ENCODE results near the gene HUWE1.
A peak's percentile ranks its signal among the peaks of the same experiment; 100 is the strongest.

The HUWE1 gene

DNA sequence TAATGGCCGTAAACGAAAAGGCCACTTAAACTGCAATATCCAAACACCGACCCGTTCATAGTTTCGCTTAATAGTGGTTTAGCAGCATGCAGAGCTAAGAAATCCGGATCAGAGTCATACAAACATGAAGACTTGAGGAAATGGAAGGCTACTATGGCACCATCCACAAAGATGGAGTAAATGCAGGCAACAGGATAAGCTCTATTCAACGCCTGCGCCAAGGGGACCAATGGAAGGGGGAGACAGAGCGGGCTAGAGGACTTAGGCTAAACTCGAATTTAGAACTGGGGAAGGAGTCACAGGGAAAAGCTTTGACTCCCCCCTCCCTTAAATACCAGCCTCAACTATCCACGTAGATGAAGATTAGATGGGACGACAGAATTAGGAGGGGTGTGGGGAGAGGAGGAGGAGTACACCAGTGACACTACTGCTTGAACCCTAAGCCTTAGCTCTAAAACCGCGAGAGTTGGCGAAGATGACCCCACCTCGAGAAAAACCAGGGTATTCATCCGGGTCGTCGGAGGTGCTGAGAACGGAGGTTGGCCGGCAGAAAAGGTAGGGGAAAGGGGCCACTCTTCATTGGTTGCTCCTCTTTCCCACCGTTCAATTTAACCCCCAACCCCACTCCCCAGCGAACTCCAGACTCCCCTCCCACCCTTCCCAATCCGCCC, 3.5 kb downstream of the HUWE1 start:
- Histone ChIP-seq H3K4me1 (ENCODE audit: control insufficient read depth, insufficient read depth, low read length) (peaks cover 3% of the 10 kb centered on the region), H3K27me3 (ENCODE audit: control insufficient read depth, insufficient read depth, low read length) (peaks cover 6% of the 10 kb centered on the region), H3K36me3 (ENCODE audit: control insufficient read depth, insufficient read depth, low read length) (no peaks in the 10 kb centered on the region), H3K27ac (ENCODE audit: low read depth, low read length) (peak overlapping the region; percentile 93), H3K4me3 (ENCODE audit: low read length) (peak overlapping the region; percentile 90), H3K9ac (ENCODE audit: low read length) (peak overlapping the region; percentile 73)

- H3K9ac ChIP-seq (ENCODE audit: low read length): no peak overlapping the region
- H3K27me3 ChIP-seq (ENCODE audit: control insufficient read depth, insufficient read depth, low read length): peaks cover 6% of the 10 kb centered on the region
- H3K4me1 ChIP-seq (ENCODE audit: control insufficient read depth, insufficient read depth, low read length): peaks cover 3% of the 10 kb centered on the region
- H3K36me3 ChIP-seq (ENCODE audit: control insufficient read depth, insufficient read depth, low read length): no peaks in the 10 kb centered on the region
- H3K4me3 ChIP-seq (ENCODE audit: low read length): no peak overlapping the region
- no peak overlapping the region for H3K27ac ChIP-seq (ENCODE audit: low read depth, low read length)
Measured at GRCh38 chrX:53681661-53682060, 4.9 kb downstream of the HUWE1 start.

GRCh38 chrX:53678667-53679066, 7.9 kb downstream of the HUWE1 start:
- H3K4me3 ChIP-seq (ENCODE audit: low read length): no peak overlapping the region
- no peaks in the 10 kb centered on the region for H3K36me3 ChIP-seq (ENCODE audit: control insufficient read depth, insufficient read depth, low read length)
- no peak overlapping the region for H3K27ac ChIP-seq (ENCODE audit: low read depth, low read length)
- peaks cover 4% of the 10 kb centered on the region for H3K27me3 ChIP-seq (ENCODE audit: control insufficient read depth, insufficient read depth, low read length)
- peaks cover 3% of the 10 kb centered on the region for H3K4me1 ChIP-seq (ENCODE audit: control insufficient read depth, insufficient read depth, low read length)
- H3K9ac ChIP-seq (ENCODE audit: low read length): no peak overlapping the region

- Histone ChIP-seq H3K4me1 (ENCODE audit: control insufficient read depth, insufficient read depth, low read length) (no peaks in the 10 kb centered on the region), H3K27ac (ENCODE audit: low read depth, low read length) (no peak overlapping the region), H3K4me3 (ENCODE audit: low read length) (no peak overlapping the region), H3K9ac (ENCODE audit: low read length) (no peak overlapping the region), H3K27me3 (ENCODE audit: control insufficient read depth, insufficient read depth, low read length) (no peaks in the 10 kb centered on the region), H3K36me3 (ENCODE audit: control insufficient read depth, insufficient read depth, low read length) (no peaks in the 10 kb centered on the region)
Measured at GRCh38 chrX:53677286-53677685, 9.2 kb downstream of the HUWE1 start.

DNA sequence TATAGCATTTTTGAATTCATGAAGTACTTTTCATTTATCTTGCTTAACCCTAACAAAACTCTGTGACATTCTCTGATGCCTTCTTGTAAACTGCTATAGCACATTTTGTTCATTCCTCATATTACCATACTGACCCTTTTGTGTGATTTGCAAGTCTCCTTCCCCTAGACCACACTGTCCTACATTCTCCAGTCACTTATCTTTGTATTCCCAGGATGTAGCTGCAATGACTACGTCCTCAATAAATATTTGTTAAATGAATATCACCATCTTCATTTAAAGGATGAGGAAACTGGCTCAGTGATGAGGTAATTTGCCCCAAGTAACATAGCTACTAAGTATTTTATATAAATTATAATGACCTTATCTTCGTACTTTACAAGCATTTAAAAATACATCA, 11.9 kb downstream of the HUWE1 start:
- H3K27me3 ChIP-seq (ENCODE audit: control insufficient read depth, insufficient read depth, low read length): no peaks in the 10 kb centered on the region
- H3K9ac ChIP-seq (ENCODE audit: low read length): no peak overlapping the region
- H3K36me3 ChIP-seq (ENCODE audit: control insufficient read depth, insufficient read depth, low read length): peaks cover 3% of the 10 kb centered on the region
- no peak overlapping the region for H3K4me3 ChIP-seq (ENCODE audit: low read length)
- H3K4me1 ChIP-seq (ENCODE audit: control insufficient read depth, insufficient read depth, low read length): no peaks in the 10 kb centered on the region
- no peak overlapping the region for H3K27ac ChIP-seq (ENCODE audit: low read depth, low read length)

GRCh38 chrX:53669258-53669657, 17.3 kb downstream of the HUWE1 start:
- Histone ChIP-seq H3K36me3 (ENCODE audit: control insufficient read depth, insufficient read depth, low read length) (peaks cover 3% of the 10 kb centered on the region), H3K4me3 (ENCODE audit: low read length) (no peak overlapping the region), H3K27me3 (ENCODE audit: control insufficient read depth, insufficient read depth, low read length) (no peaks in the 10 kb centered on the region), H3K4me1 (ENCODE audit: control insufficient read depth, insufficient read depth, low read length) (no peaks in the 10 kb centered on the region), H3K9ac (ENCODE audit: low read length) (no peak overlapping the region), H3K27ac (ENCODE audit: low read depth, low read length) (no peak overlapping the region)

DNA sequence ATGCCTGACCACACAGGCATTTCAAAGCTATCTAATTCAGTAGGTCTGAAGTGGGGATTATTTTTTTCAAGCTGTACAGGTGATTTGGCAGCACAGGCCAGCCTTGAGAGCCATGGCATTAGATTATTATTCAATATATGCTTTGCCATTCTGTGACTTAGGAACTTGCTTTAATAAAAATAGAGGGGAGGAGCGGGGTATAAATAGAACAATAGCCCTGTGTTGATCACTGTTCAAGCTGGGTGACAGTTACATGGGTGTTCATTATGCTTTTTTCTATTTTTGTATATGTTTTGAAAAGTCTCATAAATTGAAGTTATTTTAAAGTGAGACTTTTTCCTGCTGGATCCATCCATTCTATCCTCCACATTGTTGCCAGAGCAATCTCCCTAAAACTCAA, 20.3 kb downstream of the HUWE1 start:
- H3K4me1 ChIP-seq (ENCODE audit: control insufficient read depth, insufficient read depth, low read length): no peaks in the 10 kb centered on the region
- no peak overlapping the region for H3K9ac ChIP-seq (ENCODE audit: low read length)
- no peaks in the 10 kb centered on the region for H3K27me3 ChIP-seq (ENCODE audit: control insufficient read depth, insufficient read depth, low read length)
- no peak overlapping the region for H3K4me3 ChIP-seq (ENCODE audit: low read length)
- no peak overlapping the region for H3K27ac ChIP-seq (ENCODE audit: low read depth, low read length)
- H3K36me3 ChIP-seq (ENCODE audit: control insufficient read depth, insufficient read depth, low read length): no peaks in the 10 kb centered on the region

DNA sequence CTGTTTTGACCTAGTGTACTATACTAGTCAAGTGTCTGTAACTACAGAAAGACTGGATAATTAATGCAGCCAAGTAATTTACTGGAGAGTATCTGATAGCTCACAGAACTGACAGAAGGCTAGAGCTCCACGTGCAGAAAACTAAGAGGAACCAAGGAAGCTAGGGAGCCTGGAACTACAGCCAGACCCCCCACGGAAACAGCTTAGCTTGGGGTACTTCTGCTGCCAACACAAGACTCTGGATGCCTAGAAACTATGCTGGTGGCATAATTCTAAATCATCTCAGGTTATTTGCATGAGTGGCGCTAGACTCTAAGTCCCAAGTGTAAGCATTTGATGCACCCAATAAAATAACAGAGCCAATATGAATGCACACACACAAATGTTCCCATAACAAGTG, 26.5 kb downstream of the HUWE1 start:
- Histone ChIP-seq H3K36me3 (ENCODE audit: control insufficient read depth, insufficient read depth, low read length) (no peaks in the 10 kb centered on the region), H3K27me3 (ENCODE audit: control insufficient read depth, insufficient read depth, low read length) (no peaks in the 10 kb centered on the region), H3K27ac (ENCODE audit: low read depth, low read length) (no peak overlapping the region), H3K4me3 (ENCODE audit: low read length) (no peak overlapping the region), H3K4me1 (ENCODE audit: control insufficient read depth, insufficient read depth, low read length) (no peaks in the 10 kb centered on the region), H3K9ac (ENCODE audit: low read length) (no peak overlapping the region)

GRCh38 chrX:53659039-53659438, 27.5 kb downstream of the HUWE1 start:
- no peaks in the 10 kb centered on the region for H3K4me1 ChIP-seq (ENCODE audit: control insufficient read depth, insufficient read depth, low read length)
- no peaks in the 10 kb centered on the region for H3K36me3 ChIP-seq (ENCODE audit: control insufficient read depth, insufficient read depth, low read length)
- no peak overlapping the region for H3K9ac ChIP-seq (ENCODE audit: low read length)
- no peak overlapping the region for H3K4me3 ChIP-seq (ENCODE audit: low read length)
- no peak overlapping the region for H3K27ac ChIP-seq (ENCODE audit: low read depth, low read length)
- no peaks in the 10 kb centered on the region for H3K27me3 ChIP-seq (ENCODE audit: control insufficient read depth, insufficient read depth, low read length)

GRCh38 chrX:53656845-53657244, 29.7 kb downstream of the HUWE1 start:
- no peaks in the 10 kb centered on the region for H3K27me3 ChIP-seq (ENCODE audit: control insufficient read depth, insufficient read depth, low read length)
- H3K36me3 ChIP-seq (ENCODE audit: control insufficient read depth, insufficient read depth, low read length): no peaks in the 10 kb centered on the region
- H3K4me3 ChIP-seq (ENCODE audit: low read length): no peak overlapping the region
- H3K9ac ChIP-seq (ENCODE audit: low read length): no peak overlapping the region
- no peak overlapping the region for H3K27ac ChIP-seq (ENCODE audit: low read depth, low read length)
- H3K4me1 ChIP-seq (ENCODE audit: control insufficient read depth, insufficient read depth, low read length): no peaks in the 10 kb centered on the region

DNA sequence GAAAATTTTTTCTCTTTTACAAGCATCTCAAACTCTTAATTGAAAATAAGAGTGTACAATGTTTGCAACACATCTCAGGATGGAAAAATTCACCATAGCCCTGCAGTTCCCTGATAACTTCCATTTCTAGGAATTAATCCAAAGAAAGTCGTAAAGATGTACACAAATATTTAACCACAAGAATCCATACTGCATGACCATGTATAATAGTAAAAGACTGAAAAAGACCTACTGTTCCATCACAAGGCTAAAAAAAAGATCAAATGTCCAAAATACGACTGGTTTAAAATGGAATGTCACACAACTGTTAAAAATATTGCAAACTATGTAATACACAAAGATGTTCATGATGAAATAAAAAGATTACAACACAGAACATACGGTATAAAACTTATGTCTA, 32.1 kb downstream of the HUWE1 start:
- Histone ChIP-seq H3K27ac (ENCODE audit: low read depth, low read length) (no peak overlapping the region), H3K4me1 (ENCODE audit: control insufficient read depth, insufficient read depth, low read length) (no peaks in the 10 kb centered on the region), H3K9ac (ENCODE audit: low read length) (no peak overlapping the region), H3K4me3 (ENCODE audit: low read length) (no peak overlapping the region), H3K27me3 (ENCODE audit: control insufficient read depth, insufficient read depth, low read length) (no peaks in the 10 kb centered on the region), H3K36me3 (ENCODE audit: control insufficient read depth, insufficient read depth, low read length) (no peaks in the 10 kb centered on the region)

GRCh38 chrX:53644751-53645150, 41.8 kb downstream of the HUWE1 start:
- Histone ChIP-seq H3K4me3 (ENCODE audit: low read length) (no peak overlapping the region), H3K27ac (ENCODE audit: low read depth, low read length) (no peak overlapping the region), H3K4me1 (ENCODE audit: control insufficient read depth, insufficient read depth, low read length) (no peaks in the 10 kb centered on the region), H3K9ac (ENCODE audit: low read length) (no peak overlapping the region), H3K36me3 (ENCODE audit: control insufficient read depth, insufficient read depth, low read length) (peaks cover 5% of the 10 kb centered on the region), H3K27me3 (ENCODE audit: control insufficient read depth, insufficient read depth, low read length) (no peaks in the 10 kb centered on the region)

- H3K27me3 ChIP-seq (ENCODE audit: control insufficient read depth, insufficient read depth, low read length): no peaks in the 10 kb centered on the region
- H3K36me3 ChIP-seq (ENCODE audit: control insufficient read depth, insufficient read depth, low read length): peaks cover 3% of the 10 kb centered on the region
- no peak overlapping the region for H3K4me3 ChIP-seq (ENCODE audit: low read length)
- no peak overlapping the region for H3K27ac ChIP-seq (ENCODE audit: low read depth, low read length)
- no peaks in the 10 kb centered on the region for H3K4me1 ChIP-seq (ENCODE audit: control insufficient read depth, insufficient read depth, low read length)
- no peak overlapping the region for H3K9ac ChIP-seq (ENCODE audit: low read length)
Measured at GRCh38 chrX:53642337-53642736, 44.2 kb downstream of the HUWE1 start.

All from rectal smooth muscle tissue (tissue), 1 donor.